Liver (tissue), 3 donors: Measurements from ENCODE around the gene TRAFD1.

Experiments used
- CTCF ChIP-seq: fragments of 150-350 bp; IDR thresholded peaks from 2 replicates; pipeline ENCODE4 v1.5.1; 2017; ENCODE audit warnings: improper control_type of control experiment, low read depth, low read length; ENCODE audit not compliant: missing input control
- JUND ChIP-seq, 2 donors: IDR thresholded peaks; 2 replicates each; pipeline ENCODE4 v1.6.1; 2016; ENCODE audit warnings: antibody characterized with exemption in 2 of 2
- REST ChIP-seq: IDR thresholded peaks from 2 replicates; pipeline ENCODE4 v1.6.1; 2016; ENCODE audit warnings: antibody characterized with exemption, mild to moderate bottlenecking
- donor health status: healthy.
- donor health status: healthy.

DNA sequence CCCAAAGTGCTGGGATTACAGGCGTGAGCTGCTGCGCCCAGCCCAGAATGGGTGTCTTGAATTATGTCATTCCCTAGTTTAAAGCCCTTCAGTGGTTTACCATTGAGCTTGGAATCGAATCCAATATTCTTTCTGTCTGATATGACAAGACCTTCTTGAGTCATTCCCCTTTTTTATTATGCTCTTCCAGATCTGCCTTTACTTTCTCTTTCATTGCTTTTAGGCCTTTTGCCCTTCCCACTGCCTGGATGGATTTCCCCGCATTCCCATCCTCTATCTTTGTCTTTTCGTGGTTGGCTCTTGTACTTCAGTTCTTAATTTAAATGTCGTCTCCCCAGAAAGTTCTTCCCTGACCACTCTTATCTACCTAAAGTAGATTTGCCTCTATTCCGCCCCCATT lies 1.6 kb downstream of the TRAFD1 start:
- TF ChIP-seq CTCF, result no peak
- TF ChIP-seq JUND (IDR thresholded peaks at IDR 0.05), result no peak
- no peak for TF ChIP-seq REST
